ENCODE data around the gene ATP1A2. TPM values are rescaled to one million over a fixed set of nuclear protein-coding genes. Genes with fewer than 3 reads are reported as not detected.

ATP1A2 gene
- total and polyA plus RNA-seq, 2 of the 8 experiments (the other 6 are each of a cell fraction or from before 2014, with no cell fraction given), result 39.7 to 40.8 TPM

GRCh38 chr1:160083968-160084770 lies 31.4 kb upstream of the ATP1A2 start (continued):
- TF ChIP-seq USF2 (IDR thresholded peaks at IDR 0.05; ENCODE audit: low read length) (peak; percentile 41; the same call in 1 of the 2 replicates), TCF12 (IDR thresholded peaks at IDR 0.05; ENCODE audit: low read depth, low read length) (no peak), CREB1 (IDR thresholded peaks at IDR 0.05) (peak; percentile 81), JUN (IDR thresholded peaks at IDR 0.05; ENCODE audit: low read depth, low read length) (no peak), POLR2AphosphoS5 (IDR thresholded peaks at IDR 0.05; ENCODE audit: low read depth, low read length) (peak; percentile 85), GTF2F1 (IDR thresholded peaks at IDR 0.05; ENCODE audit: borderline replicate concordance, low read depth, low read length) (peak; percentile 75; the same call in 1 of the 2 replicates), SP1 (IDR thresholded peaks at IDR 0.05; ENCODE audit: low read depth, low read length) (no peak), RBBP5 (IDR thresholded peaks at IDR 0.05; ENCODE audit: borderline replicate concordance, low read depth, low read length) (peak; percentile 80; the same call in 1 of the 2 replicates), MAX (IDR thresholded peaks at IDR 0.05) (peak; percentile 100), GABPA (IDR thresholded peaks at IDR 0.05; ENCODE audit: borderline replicate concordance, insufficient read depth, low read length) (peak; percentile 14; the same call in 1 of the 2 replicates), HDAC6 (IDR thresholded peaks at IDR 0.05; ENCODE audit: low read depth, low read length) (no peak), SP4 (IDR thresholded peaks at IDR 0.05; ENCODE audit: low read length) (no peak), ATF3 (IDR thresholded peaks at IDR 0.05; ENCODE audit: insufficient read depth, low read depth, low read length) (no peak), BCL11A (IDR thresholded peaks at IDR 0.05; ENCODE audit: low read depth in 2 of 2, low read length in 2 of 2) (no peak), TBP (IDR thresholded peaks at IDR 0.05; ENCODE audit: low read depth, low read length) (peak; percentile 16; the same call in 1 of the 2 replicates), BRCA1 (IDR thresholded peaks at IDR 0.05; ENCODE audit: low read depth, low read length) (no peak), SRF (IDR thresholded peaks at IDR 0.05; ENCODE audit: low read depth, low read length) (no peak), SAP30 (IDR thresholded peaks at IDR 0.05; ENCODE audit: insufficient read depth, insufficient replicate concordance, low read length) (no peak), KDM4A (IDR thresholded peaks at IDR 0.05; ENCODE audit: low read depth, low read length, severe bottlenecking) (peak; percentile 85), ASH2L (IDR thresholded peaks at IDR 0.05; ENCODE audit: low read length) (peak; percentile 57), RXRA (IDR thresholded peaks at IDR 0.05; ENCODE audit: insufficient read depth, low read depth, low read length) (no peak), RFX5 (IDR thresholded peaks at IDR 0.05; ENCODE audit: borderline replicate concordance, low read depth, low read length) (no peak), POU5F1 (IDR thresholded peaks at IDR 0.05; ENCODE audit: low read depth, low read length) (no peak)
